Stomach smooth muscle (tissue), 2 donors: ENCODE results near the gene ABI1.
"Not testable (repeated sequence)": the region's sequence is repeated elsewhere in the genome, so short reads cannot be mapped to it uniquely, and the experiment has no call there.

Experiments used
- H3K27ac ChIP-seq: one replicate; pipeline ENCODE4 v1.7.0; 2013; ENCODE audit warnings: mild to moderate bottlenecking, low read length, inconsistent platforms
- H3K27me3 ChIP-seq, 2 donors: one replicate each; pipeline ENCODE4 v1.7.0; 2013; ENCODE audit warnings: low read length in 2 of 2; ENCODE audit not compliant: insufficient read depth in 2 of 2, control insufficient read depth in 1 of 2
- H3K36me3 ChIP-seq, 2 donors: one replicate each; pipeline ENCODE4 v1.7.0; 2013; ENCODE audit warnings: low read length in 2 of 2; ENCODE audit not compliant: control insufficient read depth in 2 of 2, insufficient read depth in 2 of 2
- H3K4me1 ChIP-seq: one replicate; pipeline ENCODE4 v1.7.0; 2013; ENCODE audit warnings: low read length; ENCODE audit not compliant: control insufficient read depth, insufficient read depth
- H3K4me3 ChIP-seq, 2 donors: one replicate each; pipeline ENCODE4 v1.7.0; 2013; ENCODE audit warnings: low read length in 2 of 2
- H3K9ac ChIP-seq, 2 donors: one replicate each; pipeline ENCODE4 v1.7.0; 2013; ENCODE audit warnings: low read length in 2 of 2, mild to moderate bottlenecking in 1 of 2
- H3K9me3 ChIP-seq, 2 donors: one replicate each; pipeline ENCODE4 v1.7.0; 2013; ENCODE audit warnings: low read length in 2 of 2; ENCODE audit not compliant: control insufficient read depth in 2 of 2
- donor health status: healthy.
- donor health status: Pancreatic carcinoma.

Gene ABI1

GRCh38 chr10:26802527-26802926, 58.2 kb downstream of the ABI1 start:
- Histone ChIP-seq H3K4me1 (no peaks in the 10 kb centered on the region), H3K36me3 (no peaks in the 10 kb centered on the region), H3K27ac (no peak overlapping the region), H3K4me3 (no peak overlapping the region), H3K9ac (no peak overlapping the region), H3K27me3 (no peaks in the 10 kb centered on the region), H3K9me3 (no peaks in the 10 kb centered on the region)

GRCh38 chr10:26801831-26802230, 58.9 kb downstream of the ABI1 start:
- no peaks in the 10 kb centered on the region for H3K36me3 ChIP-seq
- H3K4me3 ChIP-seq, result no peak overlapping the region
- no peak overlapping the region for H3K27ac ChIP-seq
- no peak overlapping the region for H3K9ac ChIP-seq
- H3K9me3 ChIP-seq, result no peaks in the 10 kb centered on the region
- no peaks in the 10 kb centered on the region for H3K27me3 ChIP-seq
- H3K4me1 ChIP-seq, result no peaks in the 10 kb centered on the region

GRCh38 chr10:26801274-26801673, 59.5 kb downstream of the ABI1 start:
- no peak overlapping the region for H3K9ac ChIP-seq
- no peaks in the 10 kb centered on the region for H3K4me1 ChIP-seq
- H3K4me3 ChIP-seq, result no peak overlapping the region
- no peaks in the 10 kb centered on the region for H3K36me3 ChIP-seq
- H3K9me3 ChIP-seq, result no peaks in the 10 kb centered on the region
- H3K27ac ChIP-seq, result no peak overlapping the region
- H3K27me3 ChIP-seq, result no peaks in the 10 kb centered on the region

GRCh38 chr10:26800468-26800867, 60.3 kb downstream of the ABI1 start:
- Histone ChIP-seq H3K4me1 (no peaks in the 10 kb centered on the region), H3K9ac (no peak overlapping the region), H3K27ac (no peak overlapping the region)

GRCh38 chr10:26799342-26799741, 61.4 kb downstream of the ABI1 start:
- Histone ChIP-seq H3K9me3 (no peaks in the 10 kb centered on the region), H3K27ac (no peak overlapping the region)

More at GRCh38 chr10:26800468-26800867, 60.3 kb downstream of the ABI1 start:
- H3K27me3 ChIP-seq, result no peaks in the 10 kb centered on the region
- no peaks in the 10 kb centered on the region for H3K36me3 ChIP-seq
- H3K4me3 ChIP-seq, result no peak overlapping the region
- no peaks in the 10 kb centered on the region for H3K9me3 ChIP-seq

GRCh38 chr10:26798298-26798697, 62.5 kb downstream of the ABI1 start:
- H3K36me3 ChIP-seq, result no peaks in the 10 kb centered on the region
- H3K9ac ChIP-seq, result no peak overlapping the region
- H3K4me3 ChIP-seq, result no peak overlapping the region
- H3K27ac ChIP-seq, result no peak overlapping the region
- H3K9me3 ChIP-seq, result no peaks in the 10 kb centered on the region
- no peaks in the 10 kb centered on the region for H3K4me1 ChIP-seq
- H3K27me3 ChIP-seq, result no peaks in the 10 kb centered on the region

More at GRCh38 chr10:26799342-26799741, 61.4 kb downstream of the ABI1 start:
- Histone ChIP-seq H3K9ac (no peak overlapping the region), H3K4me3 (no peak overlapping the region), H3K36me3 (no peaks in the 10 kb centered on the region), H3K4me1 (no peaks in the 10 kb centered on the region), H3K27me3 (no peaks in the 10 kb centered on the region)

- no peak overlapping the region for H3K4me3 ChIP-seq
- no peak overlapping the region for H3K27ac ChIP-seq
- no peaks in the 10 kb centered on the region for H3K36me3 ChIP-seq
- no peak overlapping the region for H3K9ac ChIP-seq
- H3K9me3 ChIP-seq, result no peaks in the 10 kb centered on the region
- H3K27me3 ChIP-seq, result no peaks in the 10 kb centered on the region
- H3K4me1 ChIP-seq, result no peaks in the 10 kb centered on the region
Measured at GRCh38 chr10:26797340-26797739, 63.4 kb downstream of the ABI1 start.

- no peaks in the 10 kb centered on the region for H3K9me3 ChIP-seq
- H3K4me1 ChIP-seq, result no peaks in the 10 kb centered on the region
- H3K27me3 ChIP-seq, result no peaks in the 10 kb centered on the region
- no peak overlapping the region for H3K9ac ChIP-seq
- H3K36me3 ChIP-seq, result no peaks in the 10 kb centered on the region
- H3K27ac ChIP-seq, result no peak overlapping the region
- no peak overlapping the region for H3K4me3 ChIP-seq
Measured at GRCh38 chr10:26792758-26793495, 67.8 kb downstream of the ABI1 start.

GRCh38 chr10:26790221-26790995, 70.3 kb downstream of the ABI1 start:
- no peak overlapping the region for H3K27ac ChIP-seq
- H3K9ac ChIP-seq, result no peak overlapping the region
- H3K4me3 ChIP-seq, result no peak overlapping the region
- H3K27me3 ChIP-seq, result no peaks in the 10 kb centered on the region
- H3K36me3 ChIP-seq, result no peaks in the 10 kb centered on the region
- H3K4me1 ChIP-seq, result no peaks in the 10 kb centered on the region
- no peaks in the 10 kb centered on the region for H3K9me3 ChIP-seq

- H3K9ac ChIP-seq, H3K36me3 ChIP-seq, H3K27me3 ChIP-seq, H3K27ac ChIP-seq, H3K4me3 ChIP-seq, H3K9me3 ChIP-seq, H3K4me1 ChIP-seq: not testable (repeated sequence)
Measured at GRCh38 chr10:26789779-26790178, 71.0 kb downstream of the ABI1 start.

- Histone ChIP-seq H3K9me3 (no peaks in the 10 kb centered on the region), H3K27me3 (no peaks in the 10 kb centered on the region), H3K4me3 (no peak overlapping the region), H3K4me1 (peaks cover 4% of the 10 kb centered on the region), H3K9ac (no peak overlapping the region), H3K36me3 (no peaks in the 10 kb centered on the region), H3K27ac (no peak overlapping the region)
Measured at GRCh38 chr10:26787362-26787761, 73.4 kb downstream of the ABI1 start.
